ENCODE data around the gene ABCA10. TPM values are rescaled to one million over a fixed set of nuclear protein-coding genes. Genes with fewer than 3 reads are reported as not detected.
A peak's percentile ranks its signal among the peaks of the same experiment; 100 is the strongest.

The ABCA10 gene
- total RNA-seq, 4 donors from 2014 or later: 1.5 to 19.1 (median 10.3) TPM

GRCh38 chr17:69236464-69236863 is 7.8 kb upstream of the ABCA10 start:
- no peak overlapping the region for H3K27ac ChIP-seq
- no peaks in the 10 kb centered on the region for H3K36me3 ChIP-seq
- H3K9me3 ChIP-seq: peaks cover 6% of the 10 kb centered on the region
- peaks cover 5% of the 10 kb centered on the region for H3K4me1 ChIP-seq
- no peak for TF ChIP-seq CTCF (IDR thresholded peaks at IDR 0.05)
- no peak for TF ChIP-seq EP300 (IDR thresholded peaks at IDR 0.05)
- TF ChIP-seq POLR2AphosphoS5 (IDR thresholded peaks at IDR 0.05): no peak
- TF ChIP-seq POLR2A (IDR thresholded peaks at IDR 0.05): no peak
- no peak for DNase-seq (ENCODE audit: low spot score in 2 of 2)
- H3K27me3 ChIP-seq: no peaks in the 10 kb centered on the region
- 63% methylated on average over 2 of the region's 2 CpGs for WGBS
- no peak overlapping the region for H3K4me3 ChIP-seq

GRCh38 chr17:69235338-69236058 is 6.9 kb upstream of the ABCA10 start:
- peak; percentile 84 to 87 for DNase-seq (ENCODE audit: low spot score in 2 of 2)
- Histone ChIP-seq H3K4me1 (peaks cover 5% of the 10 kb centered on the region), H3K27me3 (no peaks in the 10 kb centered on the region), H3K4me3 (no peak overlapping the region), H3K27ac (no peak overlapping the region), H3K9me3 (peaks cover 6% of the 10 kb centered on the region), H3K36me3 (no peaks in the 10 kb centered on the region)
- peak in 1 of 3 donors; percentile 8 for TF ChIP-seq POLR2AphosphoS5 (IDR thresholded peaks at IDR 0.05)
- peak; percentile 26 to 55 for TF ChIP-seq CTCF (IDR thresholded peaks at IDR 0.05)
- TF ChIP-seq POLR2A (IDR thresholded peaks at IDR 0.05): no peak
- 29% methylated on average over 1 of the region's 1 CpG for WGBS

GRCh38 chr17:69232650-69233049 is 4.0 kb upstream of the ABCA10 start:
- no peaks in the 10 kb centered on the region for H3K36me3 ChIP-seq
- TF ChIP-seq POLR2AphosphoS5 (IDR thresholded peaks at IDR 0.05): no peak
- no peak for TF ChIP-seq POLR2A (IDR thresholded peaks at IDR 0.05)
- TF ChIP-seq EP300 (IDR thresholded peaks at IDR 0.05): no peak
- TF ChIP-seq CTCF (IDR thresholded peaks at IDR 0.05): no peak
- peaks cover 6% of the 10 kb centered on the region for H3K9me3 ChIP-seq
- DNase-seq (ENCODE audit: low spot score in 2 of 2): no peak
- peaks cover 5% of the 10 kb centered on the region for H3K4me1 ChIP-seq
- H3K27ac ChIP-seq: no peak overlapping the region
- no peaks in the 10 kb centered on the region for H3K27me3 ChIP-seq
- H3K4me3 ChIP-seq: no peak overlapping the region

- no peaks in the 10 kb centered on the region for H3K27me3 ChIP-seq
- no peaks in the 10 kb centered on the region for H3K36me3 ChIP-seq
- no peak overlapping the region for H3K4me3 ChIP-seq
- H3K9me3 ChIP-seq: peaks cover 6% of the 10 kb centered on the region
- H3K4me1 ChIP-seq: peaks cover 5% of the 10 kb centered on the region
- no peak for DNase-seq (ENCODE audit: low spot score in 2 of 2)
- TF ChIP-seq CTCF (IDR thresholded peaks at IDR 0.05) (no peak), POLR2A (IDR thresholded peaks at IDR 0.05) (no peak), POLR2AphosphoS5 (IDR thresholded peaks at IDR 0.05) (no peak), EP300 (IDR thresholded peaks at IDR 0.05) (no peak)
- H3K27ac ChIP-seq: no peak overlapping the region
- 68% methylated on average over 1 of the region's 1 CpG for WGBS
Measured at GRCh38 chr17:69231521-69231920, 2.9 kb upstream of the ABCA10 start.

- Histone ChIP-seq H3K4me3 (no peak overlapping the region), H3K9me3 (peaks cover 6% of the 10 kb centered on the region), H3K36me3 (no peaks in the 10 kb centered on the region), H3K27me3 (no peaks in the 10 kb centered on the region), H3K4me1 (peaks cover 5% of the 10 kb centered on the region), H3K27ac (no peak overlapping the region)
- TF ChIP-seq POLR2A (IDR thresholded peaks at IDR 0.05): no peak
- TF ChIP-seq POLR2AphosphoS5 (IDR thresholded peaks at IDR 0.05): no peak
- no peak for TF ChIP-seq EP300 (IDR thresholded peaks at IDR 0.05)
- TF ChIP-seq CTCF (IDR thresholded peaks at IDR 0.05): no peak
- no peak for DNase-seq (ENCODE audit: low spot score in 2 of 2)
- 94% methylated on average over 3 of the region's 3 CpGs for WGBS
Measured at GRCh38 chr17:69230939-69231338, 2.3 kb upstream of the ABCA10 start.
